Measurements from ENCODE around the gene OR7G1. TPM values are rescaled to one million over a fixed set of nuclear protein-coding genes. Genes with fewer than 3 reads are reported as not detected.

Gene OR7G1
- polyA plus RNA-seq (not detected in 3 replicates), polyA minus RNA-seq (not detected in 3 replicates)
- not detected for polyA plus RNA-seq (2011; ENCODE audit: low read depth)
- polyA plus RNA-seq (2011; cell fraction: cytosol; rRNA removed) = not detected in 2 replicates
- not detected in 2 replicates for polyA plus RNA-seq (2011; cell fraction: nucleus; rRNA removed)
- polyA plus RNA-seq (2012; ENCODE audit: low replicate concordance) = not detected in 2 replicates
- not detected for polyA minus RNA-seq (2011; cell fraction: cytosol; rRNA and poly(A)+ RNA removed)
- polyA minus RNA-seq (2011; cell fraction: nucleus; rRNA and poly(A)+ RNA removed) = not detected in 2 replicates

GRCh38 chr19:9115307-9115813 lies at the start of gene OR7G1:
Gene OR7G1 (minus strand): TSS chr19:9115763. CDS start chr19:9115763, 0 bp downstream.
- Histone ChIP-seq H3K36me3 (ENCODE audit: control insufficient read depth in 2 of 2, extremely low read depth in 1 of 2, insufficient read depth in 2 of 2, low read length in 2 of 2) (no peaks in the 10 kb centered on the region), H3K9me3 (ENCODE audit: control insufficient read depth, low read depth, low read length) (no peaks in the 10 kb centered on the region), H3K9ac (ENCODE audit: control insufficient read depth, extremely low read depth, insufficient read depth, low read length) (no peak within 1 kb of the TSS), H3K79me2 (ENCODE audit: control insufficient read depth, insufficient read depth, low read length) (no peaks in the 10 kb centered on the region), H3K4me3 (ENCODE audit: control insufficient read depth in 2 of 3, extremely low read depth in 1 of 3, insufficient read depth in 2 of 3, low read depth in 1 of 3, low read length in 3 of 3) (no peak within 1 kb of the TSS), H4K20me1 (ENCODE audit: control insufficient read depth, extremely low read depth, insufficient read depth, low read length) (no peaks in the 10 kb centered on the region), H3K27me3 (ENCODE audit: control insufficient read depth, extremely low read depth, insufficient read depth, low read length) (no peaks in the 10 kb centered on the region), H2AFZ (ENCODE audit: control insufficient read depth, low read length) (no peak within 1 kb of the TSS), H3K27ac (ENCODE audit: control insufficient read depth, insufficient read depth, low read length) (no peak within 1 kb of the TSS), H3K4me2 (ENCODE audit: control insufficient read depth, extremely low read depth, insufficient read depth, low read depth, low read length) (no peak within 1 kb of the TSS), H3K9me1 (ENCODE audit: control insufficient read depth, extremely low read depth, insufficient read depth, low read length) (no peaks in the 10 kb centered on the region), H3K4me1 (ENCODE audit: control insufficient read depth, extremely low read depth, insufficient read depth, low read length) (no peaks in the 10 kb centered on the region)
- dilution Hi-C loops (cut with MboI; ENCODE audit: extremely low pct_ligation_motif_present, low sequenced_read_pairs) = no loop called here
- DNase-seq (ENCODE audit: low read depth, low spot score) = no peak
- FAIRE-seq = no peak
- TF ChIP-seq EZH2 (IDR thresholded peaks at IDR 0.05; ENCODE audit: low read length) = no peak

GRCh38 chr19:9165261-9165660 lies 49.7 kb upstream of the OR7G1 start:
- no peaks in the 10 kb centered on the region for H3K27me3 ChIP-seq (ENCODE audit: control insufficient read depth, extremely low read depth, insufficient read depth, low read length)
- H3K36me3 ChIP-seq (ENCODE audit: control insufficient read depth in 2 of 2, extremely low read depth in 1 of 2, insufficient read depth in 2 of 2, low read length in 2 of 2) = peaks cover 18 to 30% of the 10 kb centered on the region in 2 experiments
- FAIRE-seq (no peak), DNase-seq (ENCODE audit: low read depth, low spot score) (no peak)
- no peak overlapping the region for H3K27ac ChIP-seq (ENCODE audit: control insufficient read depth, insufficient read depth, low read length)
- no peaks in the 10 kb centered on the region for H3K9me1 ChIP-seq (ENCODE audit: control insufficient read depth, extremely low read depth, insufficient read depth, low read length)
- H3K79me2 ChIP-seq (ENCODE audit: control insufficient read depth, insufficient read depth, low read length) = no peaks in the 10 kb centered on the region
- no peak overlapping the region for H3K9ac ChIP-seq (ENCODE audit: control insufficient read depth, extremely low read depth, insufficient read depth, low read length)
- no peak for TF ChIP-seq EZH2 (IDR thresholded peaks at IDR 0.05; ENCODE audit: low read length)
- TF ChIP-seq, protein P1, sequence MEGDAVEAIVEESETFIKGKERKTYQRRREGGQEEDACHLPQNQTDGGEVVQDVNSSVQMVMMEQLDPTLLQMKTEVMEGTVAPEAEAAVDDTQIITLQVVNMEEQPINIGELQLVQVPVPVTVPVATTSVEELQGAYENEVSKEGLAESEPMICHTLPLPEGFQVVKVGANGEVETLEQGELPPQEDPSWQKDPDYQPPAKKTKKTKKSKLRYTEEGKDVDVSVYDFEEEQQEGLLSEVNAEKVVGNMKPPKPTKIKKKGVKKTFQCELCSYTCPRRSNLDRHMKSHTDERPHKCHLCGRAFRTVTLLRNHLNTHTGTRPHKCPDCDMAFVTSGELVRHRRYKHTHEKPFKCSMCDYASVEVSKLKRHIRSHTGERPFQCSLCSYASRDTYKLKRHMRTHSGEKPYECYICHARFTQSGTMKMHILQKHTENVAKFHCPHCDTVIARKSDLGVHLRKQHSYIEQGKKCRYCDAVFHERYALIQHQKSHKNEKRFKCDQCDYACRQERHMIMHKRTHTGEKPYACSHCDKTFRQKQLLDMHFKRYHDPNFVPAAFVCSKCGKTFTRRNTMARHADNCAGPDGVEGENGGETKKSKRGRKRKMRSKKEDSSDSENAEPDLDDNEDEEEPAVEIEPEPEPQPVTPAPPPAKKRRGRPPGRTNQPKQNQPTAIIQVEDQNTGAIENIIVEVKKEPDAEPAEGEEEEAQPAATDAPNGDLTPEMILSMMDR (optimal IDR thresholded peaks at IDR 0.05 in 1 of 3, IDR thresholded peaks at IDR 0.05 in 1 of 3, conservative IDR thresholded peaks at IDR 0.05 in 1 of 3; ENCODE audit: extremely low read depth in 1 of 3, insufficient read depth in 2 of 3, low read length in 3 of 3) = no peak
- H3K4me2 ChIP-seq (ENCODE audit: control insufficient read depth, extremely low read depth, insufficient read depth, low read depth, low read length) = no peak overlapping the region
- peaks cover 24% of the 10 kb centered on the region for H3K9me3 ChIP-seq (ENCODE audit: control insufficient read depth, low read depth, low read length)
- H3K4me1 ChIP-seq (ENCODE audit: control insufficient read depth, extremely low read depth, insufficient read depth, low read length) = no peaks in the 10 kb centered on the region
- no peak overlapping the region for H3K4me3 ChIP-seq (ENCODE audit: control insufficient read depth in 2 of 3, extremely low read depth in 1 of 3, insufficient read depth in 2 of 3, low read depth in 1 of 3, low read length in 3 of 3)
- H2AFZ ChIP-seq (ENCODE audit: control insufficient read depth, low read length) = no peak overlapping the region
- no peaks in the 10 kb centered on the region for H4K20me1 ChIP-seq (ENCODE audit: control insufficient read depth, extremely low read depth, insufficient read depth, low read length)
- dilution Hi-C loops (cut with MboI; ENCODE audit: extremely low pct_ligation_motif_present, low sequenced_read_pairs) = no loop called here
